H1 (cell line): Measurements from ENCODE around the gene C17orf113. TPM values are rescaled to one million over a fixed set of nuclear protein-coding genes. Genes with fewer than 3 reads are reported as not detected.
A peak's percentile ranks its signal among the peaks of the same experiment; 100 is the strongest.

Experiments
- CTCF ChIA-PET: fragments of 300-600 bp; sonication (Branson Sonifier 250); formaldehyde crosslinking; loops from one replicate; lab custom pipeline; 2021; ENCODE audit not compliant: partially characterized antibody; lab: Charles Lee
- POLR2A ChIA-PET: fragments of 300-600 bp; sonication (Branson Sonifier 250); formaldehyde crosslinking; loops from one replicate; lab custom pipeline; 2021; ENCODE audit warnings: inconsistent platforms; ENCODE audit not compliant: partially characterized antibody; lab: Charles Lee
- DNase-seq, 2 experiments: peaks; one replicate each; pipeline versions ENCODE4 v3.0.0 to v3.0.0-alpha.2; 2010 to 2022; ENCODE audit warnings: low spot score in 2 of 2, low read depth in 1 of 2, mixed read lengths in 1 of 2
- FAIRE-seq: peaks from 2 replicates; lab custom pipeline; 2011; peaks lifted over from hg19 to GRCh38; lab: Jason Lieb, UNC
- H2AFZ ChIP-seq: 2 replicates; pipeline ENCODE4 v1.8.1; 2012; ENCODE audit warnings: low read length, inconsistent platforms
- H2AK5ac ChIP-seq: 2 replicates; pipeline ENCODE4 v1.6.1; 2013; ENCODE audit warnings: low read depth, low read length
- H2BK120ac ChIP-seq: replicated peaks from 2 replicates; pipeline ENCODE3; 2013; ENCODE audit warnings: low read depth, low read length, inconsistent platforms
- H2BK12ac ChIP-seq: 2 replicates; pipeline ENCODE4 v1.6.1; 2013; ENCODE audit warnings: low read depth, low read length
- H2BK15ac ChIP-seq: 2 replicates; pipeline ENCODE4 v1.6.1; 2013; ENCODE audit warnings: low read length
- H2BK20ac ChIP-seq: 2 replicates; pipeline ENCODE4 v1.6.1; 2013; ENCODE audit warnings: low read length
- H2BK5ac ChIP-seq: 2 replicates; pipeline ENCODE4 v1.6.1; 2013; ENCODE audit warnings: low read depth, low read length
- H3K14ac ChIP-seq: 2 replicates; pipeline ENCODE4 v1.6.1; 2013; ENCODE audit warnings: inconsistent platforms; ENCODE audit not compliant: insufficient read length
- H3K18ac ChIP-seq: 2 replicates; pipeline ENCODE4 v1.6.1; 2013; ENCODE audit warnings: low read length; ENCODE audit errors: extremely low read depth
- H3K23ac ChIP-seq: 2 replicates; pipeline ENCODE4 v1.6.1; 2013; ENCODE audit warnings: inconsistent platforms; ENCODE audit not compliant: insufficient read length
- H3K23me2 ChIP-seq: 2 replicates; pipeline ENCODE4 v1.6.1; 2013; ENCODE audit warnings: low read depth, low read length
- H3K27ac ChIP-seq: 2 replicates; pipeline ENCODE4 v1.6.1; 2011; ENCODE audit warnings: low read depth, low read length, inconsistent platforms
- H3K27me3 ChIP-seq, 4 experiments: replicated peaks in 1 of 4; 1 replicate in 1 of 4; 2 replicates in 3 of 4; pipeline versions ENCODE4 v1.6.1 to v1.8.1; 2011 to 2013; ENCODE audit warnings: low read length in 3 of 4, mild to moderate bottlenecking in 3 of 4, inconsistent platforms in 2 of 4, mixed read lengths in 2 of 4, moderate library complexity in 1 of 4; ENCODE audit not compliant: control insufficient read depth in 3 of 4, insufficient read depth in 3 of 4; ENCODE audit errors: extremely low read depth in 1 of 4
- H3K36me3 ChIP-seq, 4 experiments: 2 replicates each; pipeline versions ENCODE4 v1.6.1 to v1.8.1; 2011 to 2013; ENCODE audit warnings: mild to moderate bottlenecking in 4 of 4, low read length in 3 of 4, moderate library complexity in 2 of 4, control low read depth in 1 of 4, inconsistent platforms in 1 of 4; ENCODE audit not compliant: insufficient read depth in 4 of 4, control insufficient read depth in 2 of 4
- H3K4ac ChIP-seq: replicated peaks from 2 replicates; pipeline ENCODE3; 2013; ENCODE audit warnings: low read length, low read depth, mixed read lengths, inconsistent platforms; ENCODE audit not compliant: insufficient read length
- H3K4me1 ChIP-seq, 4 experiments: replicated peaks in 1 of 4; 1 replicate in 1 of 4; 2 replicates in 3 of 4; pipeline versions ENCODE4 v1.6.1 to v1.8.1; 2011 to 2013; ENCODE audit warnings: low read length in 3 of 4, inconsistent platforms in 2 of 4, mixed read lengths in 1 of 4; ENCODE audit not compliant: insufficient read depth in 4 of 4, control insufficient read depth in 3 of 4
- H3K4me2 ChIP-seq, 2 experiments: 2 replicates each; pipeline versions ENCODE4 v1.6.1 to v1.8.1; 2011 to 2013; ENCODE audit warnings: low read depth in 2 of 2, low read length in 2 of 2, control low read depth in 1 of 2, inconsistent platforms in 1 of 2, mild to moderate bottlenecking in 1 of 2; ENCODE audit not compliant: insufficient read depth in 1 of 2
- H3K4me3 ChIP-seq, 4 experiments: fragments of 200-600, 300-600 bp in 1 of 4; sonication (generic), shearing (Covaris generic), sonication (Bioruptor Twin) in 1 of 4; 2 replicates each; pipeline versions ENCODE4 v1.5.1 to v1.8.1; 2011 to 2016; ENCODE audit warnings: low read length in 4 of 4, low read depth in 3 of 4, control low read depth in 2 of 4, inconsistent platforms in 2 of 4, mild to moderate bottlenecking in 2 of 4, mixed read lengths in 1 of 4, moderate library complexity in 1 of 4; ENCODE audit not compliant: insufficient read depth in 2 of 4; ENCODE audit errors: extremely low read depth in 1 of 4
- H3K56ac ChIP-seq: replicated peaks from 2 replicates; pipeline ENCODE3; 2013; ENCODE audit warnings: low read depth, mild to moderate bottlenecking, mixed read lengths, low read length, inconsistent platforms; ENCODE audit not compliant: insufficient read length
- H3K79me1 ChIP-seq: 2 replicates; pipeline ENCODE4 v1.6.1; 2013; ENCODE audit warnings: low read depth, low read length, control low read depth
- H3K79me2 ChIP-seq, 2 experiments: 2 replicates each; pipeline versions ENCODE4 v1.6.1 to v1.8.1; 2012 to 2013; ENCODE audit warnings: low read length in 2 of 2, mild to moderate bottlenecking in 2 of 2, inconsistent platforms in 1 of 2; ENCODE audit not compliant: insufficient read depth in 2 of 2, control insufficient read depth in 1 of 2
- H3K9ac ChIP-seq, 4 experiments: replicated peaks in 1 of 4; 1 replicate in 1 of 4; 2 replicates in 3 of 4; pipeline versions ENCODE4 v1.6.1 to v1.8.1; 2011 to 2013; ENCODE audit warnings: low read depth in 3 of 4, low read length in 3 of 4, control low read depth in 2 of 4, mild to moderate bottlenecking in 2 of 4, moderate library complexity in 2 of 4, inconsistent platforms in 1 of 4; ENCODE audit errors: extremely low read depth in 1 of 4
- H3K9me3 ChIP-seq, 2 experiments: 2 replicates each; pipeline versions ENCODE4 v1.6.1 to v1.8.1; 2012 to 2013; ENCODE audit warnings: mild to moderate bottlenecking in 2 of 2, moderate library complexity in 2 of 2, control low read depth in 1 of 2, inconsistent platforms in 1 of 2, low read depth in 1 of 2, low read length in 1 of 2, mixed read lengths in 1 of 2; ENCODE audit not compliant: insufficient read depth in 2 of 2
- H4K20me1 ChIP-seq, 2 experiments: replicated peaks in 1 of 2; 2 replicates each; pipeline versions ENCODE3 to v1.8.1; 2011 to 2013; ENCODE audit warnings: inconsistent platforms in 2 of 2, low read length in 2 of 2, mild to moderate bottlenecking in 1 of 2; ENCODE audit not compliant: insufficient read depth in 2 of 2, control insufficient read depth in 1 of 2
- H4K5ac ChIP-seq: 2 replicates; pipeline ENCODE4 v1.6.1; 2013; ENCODE audit warnings: low read length, low read depth, mixed read lengths, inconsistent platforms; ENCODE audit not compliant: insufficient read length
- H4K8ac ChIP-seq: 2 replicates; pipeline ENCODE4 v1.8.0; 2013; ENCODE audit warnings: mild to moderate bottlenecking, moderate library complexity, low read length, inconsistent platforms; ENCODE audit not compliant: insufficient read depth; ENCODE audit errors: extremely low read depth
- H4K91ac ChIP-seq: replicated peaks from 2 replicates; pipeline ENCODE3; 2013; ENCODE audit warnings: low read length, mixed read lengths, inconsistent platforms; ENCODE audit not compliant: insufficient read length
- CEBPB ChIP-seq: IDR thresholded peaks from 2 replicates; pipeline ENCODE4 v1.6.1; 2012; ENCODE audit warnings: low read depth, low read length
- TAF7 ChIP-seq: optimal IDR thresholded peaks from 2 replicates; pipeline ENCODE3; 2011; ENCODE audit warnings: low read depth, mild to moderate bottlenecking, inconsistent platforms, low read length, moderate library complexity, borderline replicate concordance
- WGBS, 2 experiments: shearing (Covaris generic) in 1 of 2; methylation state at CpG; one replicate each; pipeline versions ENCODE4 v1.1.6 to v1.1.7; 2013 to 2015; ENCODE audit warnings: low lambda C conversion rate in 2 of 2, mixed read lengths in 2 of 2, inconsistent platforms in 1 of 2, low coverage in 1 of 2, missing lambda C conversion rate in 1 of 2; ENCODE audit not compliant: insufficient replicate concordance in 2 of 2, insufficient coverage in 1 of 2, insufficient read length in 1 of 2; ENCODE audit errors: extremely low coverage in 1 of 2, missing lambda C conversion rate in 1 of 2; 5-methylcytosine and 5-hydroxymethylcytosine counted together
- polyA plus RNA-seq, 7 experiments: library from polyadenylated mRNA; depleted of rRNA in 3 of 7; stranded (reverse) in 5 of 7; unstranded in 2 of 7; fragments of >200 nt in 5 of 7; fragments of 200-250 nt in 2 of 7; gene quantifications; 1 replicate in 5 of 7; 2 replicates in 1 of 7; 4 replicates in 1 of 7; pipeline versions ENCODE4 v1.2.1 to v1.2.3, GENCODE V29; 2011 to 2013; ENCODE audit warnings: missing spikeins in 2 of 7, mixed read lengths in 2 of 7
- total RNA-seq: library from RNA; stranded (reverse); fragmentation: NEBNext Ultra II Directional; extraction: Animal tissue kit (Norgen Biotek cat#: 25700); gene quantifications from 2 replicates; pipeline ENCODE4 v1.2.1, GENCODE V29; 2021

Gene C17orf113
- total and polyA plus RNA-seq, 2 of the 8 experiments (the other 6 are each of a cell fraction or from before 2014, with no cell fraction given), result 1.0 to 1.4 TPM

DNA sequence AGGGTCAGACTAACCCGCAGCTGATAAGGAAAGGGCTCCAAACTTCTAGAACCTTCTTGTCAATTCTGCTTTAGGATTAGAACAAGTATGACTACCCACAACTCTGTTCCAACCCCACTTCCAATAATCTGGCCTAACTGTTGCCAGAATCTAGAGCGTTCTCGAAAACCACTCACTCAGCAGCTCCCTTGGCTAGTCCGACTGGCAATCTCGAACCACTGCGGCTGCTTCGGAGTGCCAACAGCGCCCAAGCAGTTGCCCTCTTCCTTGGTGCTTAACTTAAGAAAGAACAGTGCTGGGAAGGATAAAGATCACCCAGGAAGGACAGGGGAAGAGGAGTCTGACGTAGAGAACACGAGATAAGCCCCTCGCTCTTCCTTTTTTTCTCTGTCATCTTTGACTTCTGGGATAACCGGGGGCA, 34.0 kb downstream of the C17orf113 start:
- Histone ChIP-seq H4K5ac (peak overlapping the region; percentile 69), H3K9me3 (no peaks in the 10 kb centered on the region), H2BK120ac (no peak overlapping the region), H4K20me1 (no peaks in the 10 kb centered on the region), H3K14ac (no peak overlapping the region), H3K36me3 (peaks cover 0 to 4% (median 0%) of the 10 kb centered on the region in 4 experiments; a peak in 1 of 8 replicates), H3K4me3 (peak overlapping the region; percentile 85 to 99 (median 96)), H2BK5ac (peak overlapping the region; percentile 100), H3K4ac (peak overlapping the region; percentile 69), H3K4me1 (peaks cover 7 to 21% (median 11%) of the 10 kb centered on the region in 4 experiments), H3K56ac (peak overlapping the region; percentile 95), H4K91ac (peak overlapping the region; percentile 100), H3K23me2 (peaks cover 19% of the 10 kb centered on the region), H2BK20ac (no peak overlapping the region), H3K23ac (no peak overlapping the region), H3K18ac (peak overlapping the region; percentile 99), H3K79me2 (peaks cover 26 to 68% of the 10 kb centered on the region in 2 experiments), H3K9ac (peak overlapping the region; percentile 95 to 99 (median 97)), H3K27me3 (no peaks in the 10 kb centered on the region), H3K27ac (peak overlapping the region; percentile 98), H4K8ac (no peak overlapping the region), H2AK5ac (peak overlapping the region; percentile 29), H3K79me1 (no peaks in the 10 kb centered on the region), H2BK15ac (peak overlapping the region; percentile 18; the same call in 1 of the 2 replicates), H2AFZ (no peak overlapping the region), H3K4me2 (peak overlapping the region; percentile 90), H2BK12ac (peak overlapping the region; percentile 99)
- FAIRE-seq (no peak), DNase-seq (no peak)
- 27% methylated on average over 12 of the region's 12 CpGs; no CpG with 5 or more reads in 1 of the 2 experiments for WGBS, 2 experiments
- ChIA-PET POLR2A (interaction anchor here (0.6 to 6.2 kb wide), 28 partner anchors 10 to 417 kb away, joined by 3 to 67 read pairs (median 4); partner anchors contain the start of genes ACLY, CNP, EIF1 and HAP1), CTCF (interaction anchor here (0.6 to 38.8 kb wide), 9 partner anchors 12 to 215 kb away, joined by 3 to 1084 read pairs (median 5); partner anchors contain the start of genes DHX58, HSPB9, KAT2A and ZNF385C)
- peak; percentile 21 for TF ChIP-seq TAF7
- TF ChIP-seq CEBPB, result no peak
